HuH-7 (cell line): ENCODE data around the gene RARA.
"Not testable (repeated sequence)": the region's sequence is repeated elsewhere in the genome, so short reads cannot be mapped to it uniquely, and the experiment has no call there.

Experiments
- DNase-seq: peaks from one replicate; pipeline ENCODE4 v3.0.0; 2011; ENCODE audit warnings: low spot score

Gene RARA

DNA sequence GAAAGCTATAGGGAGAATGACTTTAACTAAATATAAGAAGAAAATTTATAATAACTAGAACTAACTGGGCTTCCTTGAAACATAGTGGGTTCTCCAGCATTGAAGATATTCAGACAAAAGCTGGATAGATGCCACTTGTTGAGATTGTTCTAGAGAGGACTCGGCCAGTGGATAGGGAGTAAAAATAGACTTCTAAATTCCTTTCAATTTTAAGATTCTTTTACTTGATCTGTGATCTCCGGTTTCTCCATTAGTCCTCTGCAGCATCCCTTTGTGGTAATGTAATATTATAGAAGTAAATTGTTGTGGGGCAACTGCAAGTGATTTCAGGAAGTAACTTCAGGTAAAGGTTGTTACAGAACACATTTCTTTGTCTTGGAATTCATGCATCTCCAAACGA lies 10.3 kb upstream of the RARA start:
- no peak for DNase-seq

DNA sequence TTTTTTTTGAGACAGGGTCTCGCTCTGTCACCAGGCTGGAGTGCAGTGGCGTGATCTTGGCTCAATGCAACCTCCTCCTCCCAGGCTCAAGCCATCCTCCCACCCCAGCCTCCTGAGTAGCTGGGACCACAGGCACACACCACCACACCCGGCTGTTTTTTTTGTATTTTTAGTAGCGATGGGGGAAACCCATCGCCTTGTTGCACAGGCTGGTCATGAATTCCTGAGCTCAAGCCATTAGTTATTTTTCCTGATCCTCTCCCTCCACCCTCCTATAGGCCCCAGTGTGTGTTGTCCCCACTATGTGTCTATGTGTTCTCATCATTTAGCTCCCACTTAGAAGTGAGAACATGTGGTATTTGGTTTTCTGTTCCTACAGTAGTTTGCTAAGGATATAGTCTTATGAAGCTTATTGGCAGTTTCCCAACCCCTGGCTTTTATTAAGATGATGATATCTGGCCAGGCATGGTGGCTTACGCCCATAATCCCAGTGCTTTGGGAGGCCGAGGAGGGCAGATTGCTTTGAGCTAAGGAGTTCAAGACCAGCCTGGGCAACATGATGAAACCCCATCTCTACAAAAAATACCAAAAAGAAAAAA lies 9.7 kb upstream of the RARA start:
- not testable (repeated sequence) for DNase-seq

GRCh38 chr17:40301315-40301714 lies 7.7 kb upstream of the RARA start:
- DNase-seq: no peak

DNA sequence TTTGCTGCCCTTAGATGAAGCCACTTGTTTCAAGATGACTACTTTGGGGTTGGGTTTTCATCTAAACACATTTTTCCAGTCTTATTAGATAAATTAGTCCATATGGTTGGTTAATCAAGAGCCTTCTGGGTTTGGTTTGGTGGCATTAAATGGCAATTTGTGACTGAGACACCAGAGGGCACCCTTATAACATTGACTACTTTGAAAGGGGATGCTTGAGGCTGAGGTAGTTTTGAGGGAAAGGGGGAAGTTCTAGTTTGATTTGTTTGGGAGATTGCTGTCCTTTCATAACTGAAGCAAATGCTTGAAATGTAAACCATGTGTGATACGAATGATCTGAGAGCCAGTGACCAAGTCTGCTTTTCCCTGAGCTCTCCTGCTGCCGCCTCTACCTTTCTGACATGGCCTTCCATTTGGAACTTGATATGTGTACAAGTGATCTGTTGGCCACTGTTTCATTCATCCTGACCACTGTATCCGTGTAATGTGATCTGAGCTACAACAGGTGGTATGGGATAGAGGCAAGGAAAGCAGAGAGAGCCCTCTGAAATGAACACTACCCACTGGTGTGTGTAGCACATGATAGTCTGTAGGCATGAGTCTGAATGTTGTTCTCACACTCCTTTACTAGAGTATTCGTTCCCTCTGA lies 5.8 kb upstream of the RARA start:
- peak; percentile 56 for DNase-seq

- DNase-seq: no peak
These were observed 5.0 kb upstream of the RARA start for GRCh38 chr17:40303708-40304551.

DNA sequence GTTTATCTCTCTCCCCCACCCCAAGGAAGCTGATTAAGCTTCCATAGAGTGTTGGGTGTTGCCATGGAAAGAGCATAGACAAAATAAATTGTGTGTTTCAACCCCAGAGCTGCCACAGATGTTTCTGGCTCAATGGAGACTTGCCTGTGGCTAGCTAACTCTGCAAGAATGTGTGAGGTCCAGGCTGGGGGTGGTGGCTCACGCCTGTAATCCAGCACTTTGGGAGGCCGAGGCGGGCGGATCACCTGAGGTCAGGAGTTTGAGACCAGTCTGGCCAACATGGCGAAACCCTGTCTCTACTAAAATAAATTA lies 4.5 kb upstream of the RARA start:
- DNase-seq: not testable (repeated sequence)

- not testable (repeated sequence) for DNase-seq
These were observed 4.1 kb upstream of the RARA start for GRCh38 chr17:40304866-40305265.

GRCh38 chr17:40306395-40306794 lies 2.6 kb upstream of the RARA start:
- no peak for DNase-seq

GRCh38 chr17:40307001-40307730 lies 1.8 kb upstream of the RARA start:
- no peak for DNase-seq

- no peak for DNase-seq
These were observed 1.2 kb upstream of the RARA start for GRCh38 chr17:40307740-40308239.

DNA sequence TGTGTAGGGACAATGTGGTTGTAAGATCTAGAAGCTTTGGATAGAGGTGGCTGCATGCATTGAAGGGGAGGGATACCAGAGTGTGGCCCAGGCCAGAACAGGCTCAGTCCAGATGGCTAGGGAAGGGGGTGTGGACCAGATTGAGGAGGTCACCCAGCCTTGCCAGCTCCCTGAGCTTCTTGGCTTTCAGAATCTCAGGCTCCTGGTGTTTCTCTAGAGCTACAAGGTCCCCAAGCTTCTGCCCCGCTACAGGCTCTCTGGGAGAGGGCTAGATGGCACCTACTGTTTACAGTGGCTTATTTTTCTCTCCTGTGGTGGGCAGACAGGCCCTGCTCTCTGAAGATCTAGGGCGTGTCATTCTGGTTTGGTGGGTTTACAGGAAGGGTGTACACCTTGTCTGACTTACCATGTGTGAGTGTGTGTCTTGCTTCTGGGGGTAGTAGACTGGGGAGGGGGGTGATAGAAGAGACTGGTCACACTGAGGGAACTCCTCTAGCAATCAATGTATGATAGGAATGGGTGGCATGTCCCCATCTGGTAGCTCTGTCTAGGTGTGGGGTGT lies 1.1 kb downstream of the RARA start:
- no peak for DNase-seq

DNA sequence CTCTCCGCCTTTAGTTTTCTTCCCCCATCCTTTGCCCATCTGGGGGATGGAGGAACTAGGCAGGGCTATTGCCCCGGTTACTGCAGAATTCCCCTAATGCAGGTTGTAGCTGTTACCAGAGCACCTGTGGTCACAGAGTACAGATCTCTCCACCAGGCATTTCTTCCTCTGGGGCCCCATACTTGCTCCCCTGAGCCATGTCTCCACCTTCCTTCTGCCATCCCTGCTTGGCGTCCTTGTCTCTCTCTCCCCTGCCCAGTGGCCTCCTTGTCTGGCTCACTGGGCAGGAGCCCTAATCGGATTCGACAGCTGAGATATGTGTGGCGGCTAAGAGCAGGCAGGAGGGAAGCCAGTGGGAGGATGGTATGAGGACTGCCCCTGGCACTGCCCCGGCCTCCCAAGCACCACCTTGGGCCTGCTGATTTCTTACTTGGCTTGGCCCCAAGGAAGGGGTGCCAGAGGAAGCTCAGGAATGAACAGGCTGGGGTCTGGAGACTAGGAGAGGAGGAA lies 2.0 kb downstream of the RARA start:
- no peak for DNase-seq

DNA sequence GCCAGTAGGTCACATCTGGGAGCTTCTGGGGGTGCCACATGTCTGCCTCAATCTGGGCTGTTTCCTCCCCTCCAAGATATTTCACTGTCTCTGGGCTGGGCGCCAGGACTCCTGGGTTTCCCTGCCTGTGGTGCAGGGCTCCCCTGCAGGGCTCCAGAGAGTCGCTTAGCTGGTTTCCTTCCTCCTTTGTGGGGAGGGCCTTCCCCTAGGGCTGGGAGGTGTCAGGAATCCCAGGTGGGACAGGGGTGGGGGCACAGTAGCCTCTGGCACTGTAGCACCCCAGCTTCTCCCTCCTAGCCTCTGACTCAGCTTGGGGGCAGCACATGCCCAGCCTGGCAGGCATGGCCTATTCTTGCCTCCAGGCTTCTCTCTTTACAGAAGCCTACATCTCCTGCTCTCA lies 2.6 kb downstream of the RARA start:
- no peak for DNase-seq

DNA sequence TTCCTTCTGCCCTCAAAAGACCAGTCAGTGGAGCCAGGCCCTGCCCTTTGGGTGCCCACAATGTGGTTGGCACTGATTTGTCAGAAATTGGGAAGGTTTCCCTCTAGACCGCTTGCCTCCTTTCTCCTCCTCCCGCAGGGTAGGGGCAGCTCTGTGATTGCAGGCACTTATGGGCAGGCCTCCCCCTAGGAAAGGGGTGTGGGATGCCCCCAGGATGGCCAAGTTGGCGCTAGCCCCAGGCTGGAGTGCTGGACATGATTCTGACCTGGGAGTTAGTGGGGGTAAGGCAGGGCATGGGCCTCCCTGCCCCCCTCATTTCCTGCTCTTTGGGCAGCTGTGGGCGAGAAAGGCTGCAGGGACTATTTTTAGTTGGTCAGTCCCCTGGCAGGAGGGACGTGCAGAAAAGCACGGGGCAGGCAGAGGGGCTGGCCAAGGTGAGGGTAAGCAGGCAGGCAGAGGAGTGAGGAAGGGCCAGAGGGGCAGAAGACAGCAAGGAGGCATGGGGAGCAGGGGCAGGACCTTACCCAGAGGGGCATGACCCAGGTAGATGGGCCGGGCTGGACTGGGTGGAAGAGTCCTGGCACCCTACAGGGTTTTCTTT lies 3.3 kb downstream of the RARA start:
- DNase-seq: no peak

GRCh38 chr17:40312893-40313667 lies 4.1 kb downstream of the RARA start:
- DNase-seq: no peak

DNA sequence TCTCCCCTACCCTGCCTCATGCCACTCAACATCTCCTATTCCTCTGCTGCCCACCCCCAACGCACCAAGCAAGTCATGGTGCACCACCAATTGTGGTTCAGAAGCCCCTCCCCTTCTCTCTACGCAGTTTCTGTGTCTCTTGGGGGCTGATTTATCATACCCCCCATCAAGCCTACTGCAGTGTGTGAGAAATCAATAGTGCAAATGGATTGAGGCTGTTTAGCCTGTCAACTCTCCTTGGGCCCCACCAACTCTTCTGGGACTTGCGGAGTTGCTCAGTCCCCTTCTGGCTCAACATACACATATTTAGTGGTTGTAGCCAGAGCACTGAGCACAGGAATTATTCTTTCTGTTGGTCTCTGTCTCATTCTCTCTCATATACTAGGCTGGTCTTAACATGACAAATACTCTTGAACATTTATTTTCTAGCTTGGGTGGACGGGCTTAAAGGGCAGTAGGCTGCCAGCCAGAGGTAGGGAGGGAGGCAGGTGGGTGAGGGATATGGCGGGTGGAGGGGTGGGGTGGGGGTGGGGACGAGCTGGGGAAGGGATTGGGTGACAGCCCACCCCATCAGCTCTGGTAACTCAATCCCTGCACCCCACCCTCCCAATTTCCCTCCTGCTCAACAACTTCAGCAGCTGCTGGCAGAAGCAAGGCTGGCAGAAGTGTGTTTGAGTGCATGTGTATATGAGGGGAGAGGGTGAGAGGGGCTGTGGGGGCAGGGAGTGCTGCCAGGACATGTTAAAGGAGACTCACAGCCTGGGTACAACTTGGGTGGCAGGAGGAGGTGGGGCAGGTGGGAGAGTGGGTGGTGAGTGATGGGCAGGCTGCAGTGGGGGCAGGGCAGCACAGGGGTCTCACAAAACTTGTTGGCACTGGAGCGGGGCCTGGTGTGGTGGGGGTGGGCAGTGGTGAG lies 4.9 kb downstream of the RARA start:
- DNase-seq: no peak

DNA sequence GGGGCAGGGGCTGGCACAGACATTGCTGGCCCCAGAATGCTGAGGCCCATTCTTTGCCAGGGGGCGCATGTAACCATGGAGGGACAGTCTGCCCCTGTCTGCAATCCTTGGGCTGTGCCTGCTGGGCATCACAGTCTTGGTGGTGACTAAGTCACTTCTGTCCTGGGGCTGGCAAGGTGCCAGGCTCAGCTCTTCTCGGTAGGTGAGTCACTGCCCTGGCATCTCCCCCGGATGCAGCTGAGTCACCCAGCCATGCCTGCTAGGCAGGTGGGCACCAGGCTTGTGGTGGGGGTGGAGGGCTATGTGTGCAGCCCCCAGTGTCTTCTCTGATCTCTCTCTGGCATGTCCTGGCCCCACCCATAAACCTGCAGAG lies 5.6 kb downstream of the RARA start:
- DNase-seq: no peak

DNA sequence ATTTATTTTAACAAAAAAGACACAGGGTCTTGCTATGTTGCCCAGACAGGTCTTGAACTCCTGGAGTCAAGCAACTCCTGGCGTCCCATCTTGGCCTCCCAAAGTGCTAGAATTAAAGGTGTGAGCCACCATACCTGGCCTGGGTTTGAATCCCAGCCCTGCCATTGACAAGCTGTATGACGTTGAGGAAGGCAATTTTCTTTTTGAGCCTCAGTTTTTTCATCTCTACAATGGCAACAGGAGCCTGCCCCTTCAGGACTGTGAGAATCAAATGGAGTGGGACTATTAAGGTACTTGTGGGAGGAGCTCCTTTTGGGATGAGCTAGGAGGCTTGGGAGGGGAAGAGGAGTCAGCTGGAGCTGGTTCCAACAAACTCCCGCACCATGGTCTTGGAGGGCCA lies 6.2 kb downstream of the RARA start:
- DNase-seq: no peak

DNA sequence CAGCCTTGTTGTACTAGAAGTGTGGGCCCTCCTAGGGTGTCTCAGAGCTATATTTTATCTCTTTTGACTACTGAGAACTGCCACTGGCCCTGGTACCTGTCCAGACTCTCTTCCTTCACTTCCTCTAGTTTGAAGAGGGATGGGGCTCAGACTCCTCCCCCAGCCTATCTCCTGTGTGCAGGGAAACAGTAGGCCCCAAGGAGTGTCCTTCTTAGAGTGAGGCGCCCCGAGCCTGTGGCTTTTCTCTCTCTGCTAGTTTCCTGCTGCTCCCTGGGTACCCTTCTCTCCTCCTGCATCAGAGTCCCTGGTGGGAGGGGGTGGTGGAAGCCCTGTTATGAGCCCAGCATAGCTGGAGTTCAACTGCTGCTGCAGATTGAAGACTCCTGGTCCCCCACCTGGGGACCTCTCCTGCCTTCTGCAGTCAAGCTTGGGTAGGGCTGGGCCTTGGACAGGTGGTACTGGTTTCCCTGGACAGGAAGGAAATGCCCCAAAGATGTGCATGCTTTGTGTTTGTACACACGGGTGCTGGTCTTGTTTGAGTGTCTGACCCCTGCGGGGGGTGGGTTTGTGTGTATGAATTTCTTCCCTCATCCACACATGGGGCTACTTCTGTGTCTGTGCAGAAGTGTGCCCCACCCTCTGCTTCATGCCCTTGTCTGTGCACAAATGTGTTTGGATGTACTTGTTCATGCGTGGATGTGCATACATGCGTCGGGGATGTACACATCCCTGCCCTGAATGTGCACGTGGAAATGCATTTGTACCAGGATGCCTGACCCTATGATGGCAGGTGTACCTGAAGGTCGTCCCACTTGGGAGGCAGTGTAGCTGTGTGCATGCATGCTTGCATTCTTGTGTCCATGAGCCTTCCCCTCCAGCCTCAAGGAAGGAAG lies 6.9 kb downstream of the RARA start:
- DNase-seq: peak; percentile 11
